Upper lobe of right lung (tissue), 1 donor: ENCODE results near the gene XAF1. TPM values are rescaled to one million over a fixed set of nuclear protein-coding genes. Genes with fewer than 3 reads are reported as not detected.

Experiments used
- ATAC-seq: fragments of 200-7000 bp; cut with Tn5 transposase; one replicate; pipeline ENCODE4 v1.9.1; 2020; ENCODE audit warnings: mild to moderate bottlenecking, moderate library complexity
- DNase-seq: peaks from one replicate; pipeline ENCODE4 v3.0.0-alpha.2; 2020
- H3K27ac ChIP-seq: fragments of 200-600 bp; one replicate; pipeline ENCODE4 v1.8.0; 2022
- H3K27me3 ChIP-seq: fragments of 200-600 bp; one replicate; pipeline ENCODE4 v1.8.0; 2022; ENCODE audit warnings: mild to moderate bottlenecking
- H3K36me3 ChIP-seq: fragments of 200-600 bp; one replicate; pipeline ENCODE4 v1.8.0; 2022
- H3K4me1 ChIP-seq: fragments of 200-600 bp; one replicate; pipeline ENCODE4 v1.8.0; 2022
- H3K4me3 ChIP-seq: fragments of 200-600 bp; one replicate; pipeline ENCODE4 v1.8.0; 2022; ENCODE audit warnings: mild to moderate bottlenecking
- H3K9me3 ChIP-seq: fragments of 200-600 bp; one replicate; pipeline ENCODE4 v1.8.0; 2022
- intact Hi-C: fragments of 100-400 bp; cut with DNase I; formaldehyde crosslinking; loops from one replicate; pipeline ENCODE4 v1.11.0; 2022
- total RNA-seq: library from RNA; stranded (reverse); fragmentation: NEBNext Ultra II Directional; extraction: Animal tissue kit (Norgen Biotek cat#: 25700); gene quantifications from one replicate; pipeline ENCODE4 v1.2.1, GENCODE V29; 2021
- TF ChIP-seq, protein P1 (sequence below): fragments of 200-600 bp; IDR thresholded peaks from one replicate; pipeline ENCODE4 v1.8.0; 2022; ENCODE audit warnings: antibody characterized with exemption
- donor health status: DM: no; HTN: yes; CAD: no; lungs with severe emphysema.

The XAF1 gene
- total RNA-seq, 1 donor from 2014 or later, result 89.0 TPM

DNA sequence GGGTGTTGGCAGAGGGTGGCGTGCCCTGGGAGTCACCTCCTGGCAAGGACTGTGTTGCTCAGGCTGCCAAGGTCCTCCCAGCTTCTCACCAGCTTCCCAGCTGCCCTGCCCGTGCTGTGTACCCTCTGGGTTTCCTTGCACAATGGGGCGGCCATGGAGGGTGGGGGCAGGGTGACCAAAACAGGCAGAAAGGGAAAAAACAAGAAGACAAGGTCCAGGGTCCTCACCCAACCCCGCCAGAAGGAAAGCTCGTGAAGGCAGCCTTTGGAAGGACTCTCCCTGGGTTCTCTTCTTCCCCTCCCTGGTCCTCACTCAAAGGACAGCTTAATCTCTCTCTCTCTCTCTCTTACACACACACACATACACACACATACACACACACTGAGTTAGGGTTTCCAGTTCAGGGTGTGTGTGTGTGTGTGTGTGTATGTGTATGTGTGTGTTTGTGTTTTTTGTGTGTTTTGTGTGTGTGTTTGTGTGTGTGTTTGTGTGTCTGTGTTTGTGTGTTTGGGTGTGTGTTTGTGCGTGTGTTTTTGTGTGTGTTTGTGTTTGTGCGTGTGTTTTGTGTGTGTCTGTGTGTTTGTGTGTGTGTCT, 44.7 kb upstream of the XAF1 start:
- intact Hi-C loops, result no loop called here
- TF ChIP-seq, protein P1, sequence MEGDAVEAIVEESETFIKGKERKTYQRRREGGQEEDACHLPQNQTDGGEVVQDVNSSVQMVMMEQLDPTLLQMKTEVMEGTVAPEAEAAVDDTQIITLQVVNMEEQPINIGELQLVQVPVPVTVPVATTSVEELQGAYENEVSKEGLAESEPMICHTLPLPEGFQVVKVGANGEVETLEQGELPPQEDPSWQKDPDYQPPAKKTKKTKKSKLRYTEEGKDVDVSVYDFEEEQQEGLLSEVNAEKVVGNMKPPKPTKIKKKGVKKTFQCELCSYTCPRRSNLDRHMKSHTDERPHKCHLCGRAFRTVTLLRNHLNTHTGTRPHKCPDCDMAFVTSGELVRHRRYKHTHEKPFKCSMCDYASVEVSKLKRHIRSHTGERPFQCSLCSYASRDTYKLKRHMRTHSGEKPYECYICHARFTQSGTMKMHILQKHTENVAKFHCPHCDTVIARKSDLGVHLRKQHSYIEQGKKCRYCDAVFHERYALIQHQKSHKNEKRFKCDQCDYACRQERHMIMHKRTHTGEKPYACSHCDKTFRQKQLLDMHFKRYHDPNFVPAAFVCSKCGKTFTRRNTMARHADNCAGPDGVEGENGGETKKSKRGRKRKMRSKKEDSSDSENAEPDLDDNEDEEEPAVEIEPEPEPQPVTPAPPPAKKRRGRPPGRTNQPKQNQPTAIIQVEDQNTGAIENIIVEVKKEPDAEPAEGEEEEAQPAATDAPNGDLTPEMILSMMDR, result no peak
- DNase-seq, result peak; percentile 57
- no peak for ATAC-seq
- H3K36me3 ChIP-seq, result no peaks in the 10 kb centered on the region
- H3K27ac ChIP-seq, result no peak overlapping the region
- H3K9me3 ChIP-seq, result no peaks in the 10 kb centered on the region
- H3K4me1 ChIP-seq, result peaks cover 11% of the 10 kb centered on the region
- no peak overlapping the region for H3K4me3 ChIP-seq
- H3K27me3 ChIP-seq, result peaks cover 62% of the 10 kb centered on the region

DNA sequence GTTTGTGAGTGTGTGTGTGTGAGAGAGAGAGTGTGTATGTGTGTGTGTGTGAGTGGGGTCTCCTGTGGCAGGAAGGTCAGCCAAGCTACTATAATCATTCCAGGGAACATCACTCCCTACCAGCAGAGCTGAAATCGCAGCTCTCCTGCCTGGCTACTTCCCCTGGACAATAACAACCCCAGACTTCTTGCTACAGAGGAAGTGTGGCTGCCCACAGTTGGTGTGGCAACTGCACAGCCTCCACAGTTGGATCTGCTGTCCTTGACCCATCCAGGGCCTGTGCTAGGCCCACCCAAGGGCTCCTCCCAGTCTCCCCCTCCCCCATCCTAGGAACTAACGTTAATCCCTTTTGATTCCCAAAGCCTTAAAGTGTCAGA, 44.2 kb upstream of the XAF1 start:
- TF ChIP-seq, protein P1, result no peak
- intact Hi-C loops, result no loop called here
- Histone ChIP-seq H3K4me1 (peaks cover 11% of the 10 kb centered on the region), H3K27me3 (peaks cover 57% of the 10 kb centered on the region), H3K9me3 (no peaks in the 10 kb centered on the region), H3K4me3 (no peak overlapping the region), H3K27ac (no peak overlapping the region), H3K36me3 (no peaks in the 10 kb centered on the region)
- ATAC-seq, result peak; percentile 87
- no peak for DNase-seq

DNA sequence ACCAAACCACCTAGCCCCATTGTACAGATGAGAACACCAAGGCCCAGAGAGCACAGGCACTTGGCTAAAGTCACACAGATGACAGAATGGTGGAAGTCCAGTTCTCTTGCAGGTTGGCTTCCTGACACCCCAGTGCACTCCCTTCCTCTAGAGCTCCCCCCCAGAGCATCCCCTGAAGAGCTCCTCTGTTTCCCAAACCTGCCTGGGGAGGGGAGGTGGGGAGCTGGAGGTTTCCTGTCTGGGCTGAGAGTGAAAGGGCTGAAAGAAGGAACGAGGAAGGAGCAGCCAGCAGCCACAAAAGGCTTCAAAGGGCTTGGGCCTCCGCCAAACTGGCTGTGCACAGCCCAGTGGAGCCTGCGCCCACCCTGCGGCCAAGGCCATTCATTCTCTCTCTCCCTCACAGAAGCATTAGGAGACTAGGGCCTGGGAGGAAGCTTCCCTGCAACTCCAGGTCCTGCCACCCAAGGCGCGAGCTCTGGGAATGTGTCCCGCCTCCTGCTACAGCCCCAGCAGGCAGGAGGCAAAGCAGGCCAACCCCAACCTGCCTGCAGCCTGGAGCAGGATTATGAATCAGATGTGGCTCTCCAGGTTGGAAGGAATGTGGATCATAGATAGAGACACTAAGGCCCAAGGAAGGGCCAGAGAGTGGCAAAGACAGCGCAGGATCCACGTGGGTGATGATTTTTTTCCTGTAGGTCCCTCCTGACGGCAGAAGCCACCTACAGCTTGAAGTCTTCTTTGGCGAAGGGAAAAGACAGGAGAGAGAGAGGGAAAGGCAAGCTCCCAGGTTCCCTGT, 43.6 kb upstream of the XAF1 start:
- H3K4me3 ChIP-seq, result no peak overlapping the region
- H3K9me3 ChIP-seq, result no peaks in the 10 kb centered on the region
- peaks cover 11% of the 10 kb centered on the region for H3K4me1 ChIP-seq
- no peaks in the 10 kb centered on the region for H3K36me3 ChIP-seq
- intact Hi-C loops, result no loop called here
- DNase-seq (no peak), ATAC-seq (peak; percentile 9)
- peaks cover 52% of the 10 kb centered on the region for H3K27me3 ChIP-seq
- H3K27ac ChIP-seq, result no peak overlapping the region
- TF ChIP-seq, protein P1, result no peak

DNA sequence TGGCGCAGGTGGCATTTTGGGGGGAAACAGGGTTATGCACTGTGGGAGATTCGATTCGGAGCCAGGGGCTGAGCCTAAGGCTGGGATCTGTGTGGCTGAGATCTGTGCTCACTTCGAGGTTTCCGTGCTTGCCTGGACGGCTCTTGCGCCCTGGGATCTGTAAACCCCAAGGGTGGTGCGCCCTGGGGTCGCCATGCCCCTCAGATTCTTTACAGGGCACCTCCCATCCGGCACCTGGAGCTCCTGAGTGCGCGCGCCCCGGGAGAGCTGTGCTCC, 43.1 kb upstream of the XAF1 start:
- ATAC-seq (no peak), DNase-seq (no peak)
- TF ChIP-seq, protein P1, result no peak
- intact Hi-C loops, result no loop called here
- Histone ChIP-seq H3K27ac (no peak overlapping the region), H3K27me3 (peaks cover 52% of the 10 kb centered on the region), H3K9me3 (no peaks in the 10 kb centered on the region), H3K4me3 (no peak overlapping the region), H3K36me3 (no peaks in the 10 kb centered on the region), H3K4me1 (peaks cover 11% of the 10 kb centered on the region)

DNA sequence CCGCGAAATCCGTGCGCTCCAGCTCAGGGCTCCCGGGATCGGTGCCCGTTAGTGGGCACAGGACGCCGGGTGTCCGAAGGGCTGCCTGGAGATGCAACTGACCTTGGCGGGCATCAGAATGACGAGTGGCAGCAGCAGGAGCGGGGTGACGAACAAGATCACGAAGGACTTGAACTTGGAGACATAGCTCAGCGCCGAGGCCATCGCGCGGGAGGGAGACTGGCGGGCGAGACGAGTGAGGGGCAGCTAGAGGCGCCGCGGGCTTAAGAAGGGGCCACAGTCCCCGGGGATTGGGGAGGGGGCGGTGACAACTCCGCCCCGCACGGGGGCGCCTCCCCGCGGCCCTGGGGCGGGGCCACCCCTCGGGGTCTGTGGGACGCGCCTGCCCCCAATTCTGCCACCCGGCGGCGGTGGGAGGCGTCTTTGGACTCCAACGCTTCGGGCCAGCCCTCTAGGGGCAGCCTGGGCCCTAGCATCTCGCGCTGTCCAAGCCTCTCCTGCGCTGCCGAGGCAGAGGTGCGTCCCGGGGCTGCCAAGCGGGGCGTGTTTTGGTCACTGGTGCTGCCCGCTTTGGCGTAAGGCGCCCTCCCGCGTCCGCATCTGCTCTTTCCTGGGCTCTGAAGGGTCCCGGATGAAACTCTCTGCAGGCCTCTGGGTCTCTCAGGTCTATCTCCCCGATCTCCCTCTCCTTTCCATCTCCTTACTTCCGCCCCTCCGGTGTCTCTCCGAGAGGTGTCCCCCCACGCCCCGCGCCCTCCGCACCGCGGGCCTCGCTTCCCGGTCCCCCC, 42.5 kb upstream of the XAF1 start, which contains the start of gene SLC13A5:
Gene SLC13A5, minus strand, starts transcription at position 240 of the 788 bp plus-strand sequence. Its CDS starts 36 bp downstream, at position 204.
- ATAC-seq, result peak; percentile 42
- peak within 1 kb of the TSS; percentile 16 for H3K4me3 ChIP-seq

More for the DNA sequence above, 42.5 kb upstream of the XAF1 start, which contains the start of gene SLC13A5:
- no peak within 1 kb of the TSS for H3K27ac ChIP-seq
- H3K27me3 ChIP-seq, result peaks cover 47% of the 10 kb centered on the region
- H3K9me3 ChIP-seq, result no peaks in the 10 kb centered on the region
- H3K4me1 ChIP-seq, result peaks cover 11% of the 10 kb centered on the region
- no peak for DNase-seq
- TF ChIP-seq, protein P1, result peak; percentile 22
- intact Hi-C loops, result no loop called here
- no peaks in the 10 kb centered on the region for H3K36me3 ChIP-seq
